ENCODE measurements around the gene RUNDC3A. TPM values are rescaled to one million over a fixed set of nuclear protein-coding genes. Genes with fewer than 3 reads are reported as not detected.

RUNDC3A gene
- total and polyA plus RNA-seq, 4 experiments from 2014 or later: 0.19 to 0.28 TPM; not detected in 2

DNA sequence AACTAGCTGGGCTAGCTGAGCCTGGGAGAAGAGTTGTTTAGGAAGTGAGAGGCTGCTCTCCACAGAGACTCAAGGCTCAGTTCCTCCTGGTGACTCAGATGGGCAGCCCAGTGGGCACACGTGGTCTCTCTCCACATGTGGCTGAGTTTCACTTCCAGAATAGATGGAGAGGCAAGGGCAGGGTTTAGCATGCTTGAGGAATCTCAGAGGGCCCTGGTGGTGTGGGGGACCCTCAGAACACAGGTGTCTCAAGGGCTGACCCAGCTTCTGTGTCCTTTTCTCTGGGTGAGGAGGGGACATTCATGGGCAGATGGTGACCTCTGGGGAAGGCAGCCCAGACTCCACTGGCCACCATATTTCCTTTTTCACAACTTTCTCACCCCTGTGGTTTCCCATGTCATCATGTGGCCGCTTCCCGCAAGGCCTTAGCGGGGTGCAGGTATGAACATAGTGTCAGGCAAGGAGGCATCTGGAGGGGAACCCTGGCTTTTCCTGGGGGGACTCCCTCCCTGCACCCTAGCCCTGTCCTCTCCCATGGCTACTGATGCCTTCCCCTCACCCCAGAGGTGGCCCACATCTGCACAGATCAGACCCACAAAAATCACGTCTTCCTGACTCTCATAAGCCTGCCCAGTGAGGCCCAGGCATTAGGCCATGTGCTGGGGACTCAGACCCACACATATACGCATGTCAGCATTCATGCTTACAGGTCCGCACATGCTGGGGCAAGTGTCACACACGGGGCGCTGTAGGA is 40.0 kb downstream of the RUNDC3A start:
- Histone ChIP-seq H3K4me3 (ENCODE audit: low read length in 2 of 2) (no peak overlapping the region), H3K4me1 (ENCODE audit: insufficient read depth, low read length) (peaks cover 10% of the 10 kb centered on the region), H3K9me3 (ENCODE audit: control insufficient read depth in 1 of 2, low read length in 2 of 2) (no peaks in the 10 kb centered on the region), H3K27me3 (ENCODE audit: insufficient read depth, low read length) (no peaks in the 10 kb centered on the region), H3K27ac (ENCODE audit: low read depth, low read length) (no peak overlapping the region), H3K36me3 (ENCODE audit: insufficient read depth, low read length) (no peaks in the 10 kb centered on the region)
- intact Hi-C loops (cut with micrococcal nuclease): no loop called here
- DNase-seq: no peak
- H3K4me3 Mint-ChIP-seq: no peak overlapping the region
- ChIA-PET POLR2A (ENCODE audit: partially characterized antibody) (interaction anchor here (0.6 to 1.2 kb wide), 3 partner anchors 127 to 136 kb away, joined by 3 read pairs; no protein-coding TSS in a partner anchor), CTCF (ENCODE audit: partially characterized antibody) (interaction anchor here (0.8 to 2.2 kb wide), 3 partner anchors 10 to 138 kb away, joined by 3 to 7 read pairs (median 5); no protein-coding TSS in a partner anchor)
- no peaks in the 10 kb centered on the region for H3K9me3 Mint-ChIP-seq
- no peaks in the 10 kb centered on the region for H3K27me3 Mint-ChIP-seq
- peak overlapping the region in 4 of 7 donors; percentile 8 to 71 (median 44) for H3K27ac Mint-ChIP-seq
- peaks cover 13 to 35% (median 24%) of the 10 kb centered on the region in 4 donors for H3K4me1 Mint-ChIP-seq
- peaks cover 3 to 10% of the 10 kb centered on the region in 2 donors for H3K36me3 Mint-ChIP-seq

DNA sequence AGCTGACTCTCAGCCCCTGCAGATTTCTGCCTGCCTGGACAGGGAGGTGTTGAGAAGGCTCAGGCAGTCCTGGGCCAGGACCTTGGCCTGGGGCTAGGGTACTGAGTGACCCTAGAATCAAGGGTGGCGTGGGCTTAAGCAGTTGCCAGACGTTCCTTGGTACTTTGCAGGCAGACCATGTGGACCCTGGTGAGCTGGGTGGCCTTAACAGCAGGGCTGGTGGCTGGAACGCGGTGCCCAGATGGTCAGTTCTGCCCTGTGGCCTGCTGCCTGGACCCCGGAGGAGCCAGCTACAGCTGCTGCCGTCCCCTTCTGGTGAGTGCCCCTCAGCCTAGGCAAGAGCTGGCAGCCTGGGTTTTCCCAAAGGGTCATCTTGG is 40.6 kb downstream of the RUNDC3A start:
- intact Hi-C loops (cut with micrococcal nuclease): no loop called here
- POLR2A ChIA-PET (ENCODE audit: partially characterized antibody): interaction anchor here (1.0 to 1.5 kb wide), 2 partner anchors 128 to 137 kb away, joined by 3 to 5 read pairs; no protein-coding TSS in a partner anchor

DNA sequence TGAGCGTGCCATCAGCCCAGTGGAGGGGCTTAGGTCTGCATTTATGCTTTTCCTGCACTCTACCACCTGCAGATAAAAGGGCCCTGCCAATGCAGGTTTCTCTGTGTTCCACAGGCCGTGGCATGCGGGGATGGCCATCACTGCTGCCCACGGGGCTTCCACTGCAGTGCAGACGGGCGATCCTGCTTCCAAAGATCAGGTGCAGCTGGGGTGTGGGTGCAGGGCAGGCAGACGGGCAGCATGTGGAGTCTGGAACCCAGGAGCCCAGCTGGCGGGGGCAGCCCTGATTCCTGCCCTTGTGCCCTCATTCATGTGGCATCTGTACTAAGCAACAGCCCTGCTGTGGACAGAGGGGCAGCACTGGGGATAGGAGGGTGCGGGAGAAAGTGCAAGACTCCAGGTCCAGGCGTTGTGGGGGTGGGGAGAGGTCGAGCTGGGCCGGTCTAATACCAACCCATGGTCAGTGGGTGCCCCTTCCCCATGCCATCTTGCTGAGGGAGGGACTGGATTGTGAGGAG is 41.2 kb downstream of the RUNDC3A start:
- CTCF ChIA-PET (ENCODE audit: partially characterized antibody): interaction anchor here (0.6 to 3.1 kb wide), 10 partner anchors 8 to 147 kb away, joined by 3 to 19 read pairs (median 4); partner anchors contain the start of gene FAM171A2
- intact Hi-C loops (cut with micrococcal nuclease): no loop called here

More for the DNA sequence above, 40.6 kb downstream of the RUNDC3A start:
- CTCF ChIA-PET (ENCODE audit: partially characterized antibody): interaction anchor here (0.6 to 3.0 kb wide), 4 partner anchors 10 to 19 kb away, joined by 3 to 9 read pairs (median 4); partner anchors contain the start of gene FAM171A2
- Histone ChIP-seq H3K27ac (ENCODE audit: low read depth, low read length) (no peak overlapping the region), H3K27me3 (ENCODE audit: insufficient read depth, low read length) (no peaks in the 10 kb centered on the region), H3K4me3 (ENCODE audit: low read length in 2 of 2) (no peak overlapping the region), H3K4me1 (ENCODE audit: insufficient read depth, low read length) (peaks cover 10% of the 10 kb centered on the region), H3K36me3 (ENCODE audit: insufficient read depth, low read length) (no peaks in the 10 kb centered on the region), H3K9me3 (ENCODE audit: control insufficient read depth in 1 of 2, low read length in 2 of 2) (no peaks in the 10 kb centered on the region)
- peaks cover 13 to 34% (median 22%) of the 10 kb centered on the region in 4 donors for H3K4me1 Mint-ChIP-seq
- no peak overlapping the region for H3K4me3 Mint-ChIP-seq
- no peaks in the 10 kb centered on the region for H3K27me3 Mint-ChIP-seq
- DNase-seq: no peak
- H3K9me3 Mint-ChIP-seq: no peaks in the 10 kb centered on the region
- H3K36me3 Mint-ChIP-seq: peaks cover 3 to 10% of the 10 kb centered on the region in 2 donors
- H3K27ac Mint-ChIP-seq: no peak overlapping the region

DNA sequence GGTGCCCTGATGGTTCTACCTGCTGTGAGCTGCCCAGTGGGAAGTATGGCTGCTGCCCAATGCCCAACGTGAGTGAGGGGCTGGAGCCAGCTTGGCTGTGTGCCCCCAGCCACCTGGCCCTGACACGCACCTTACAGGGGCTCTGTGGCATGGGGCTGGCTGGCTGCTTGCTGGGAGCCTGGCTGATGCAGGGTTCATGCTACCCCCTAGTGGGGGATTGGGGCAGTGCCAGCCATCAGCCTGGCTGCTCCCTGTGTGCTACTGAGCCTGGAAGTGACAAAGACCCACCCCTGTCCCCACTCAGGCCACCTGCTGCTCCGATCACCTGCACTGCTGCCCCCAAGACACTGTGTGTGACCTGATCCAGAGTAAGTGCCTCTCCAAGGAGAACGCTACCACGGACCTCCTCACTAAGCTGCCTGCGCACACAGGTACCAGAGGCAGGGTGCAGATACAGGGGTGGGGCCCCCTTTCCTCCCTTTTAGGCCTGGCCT is 42.4 kb downstream of the RUNDC3A start:
- H3K36me3 Mint-ChIP-seq: peaks cover 3 to 5% of the 10 kb centered on the region in 2 donors
- Histone ChIP-seq H3K4me1 (ENCODE audit: insufficient read depth, low read length) (peaks cover 7% of the 10 kb centered on the region), H3K9me3 (ENCODE audit: control insufficient read depth in 1 of 2, low read length in 2 of 2) (no peaks in the 10 kb centered on the region), H3K4me3 (ENCODE audit: low read length in 2 of 2) (no peak overlapping the region), H3K36me3 (ENCODE audit: insufficient read depth, low read length) (no peaks in the 10 kb centered on the region), H3K27ac (ENCODE audit: low read depth, low read length) (no peak overlapping the region), H3K27me3 (ENCODE audit: insufficient read depth, low read length) (no peaks in the 10 kb centered on the region)
- no peaks in the 10 kb centered on the region for H3K9me3 Mint-ChIP-seq
- CTCF ChIA-PET (ENCODE audit: partially characterized antibody): interaction anchor here (1.1 to 4.9 kb wide), 11 partner anchors 8 to 148 kb away, joined by 3 to 26 read pairs (median 5); partner anchors contain the start of gene FAM171A2
- peak in 4 of 5 donors; percentile 63 to 70 (median 64) for DNase-seq
- POLR2A ChIA-PET (ENCODE audit: partially characterized antibody): interaction anchor here (0.8 to 1.6 kb wide), 5 partner anchors 24 to 165 kb away, joined by 3 to 6 read pairs (median 5); partner anchors contain the start of gene TMUB2
- no peaks in the 10 kb centered on the region for H3K27me3 Mint-ChIP-seq
- peak overlapping the region in 1 of 7 donors; percentile 51 for H3K27ac Mint-ChIP-seq
- H3K4me1 Mint-ChIP-seq: peaks cover 9 to 19% (median 13%) of the 10 kb centered on the region in 4 donors
- peak overlapping the region in 1 of 8 donors; percentile 46 for H3K4me3 Mint-ChIP-seq
- intact Hi-C loops (cut with micrococcal nuclease): no loop called here

More for the DNA sequence above, 41.2 kb downstream of the RUNDC3A start:
- POLR2A ChIA-PET (ENCODE audit: partially characterized antibody): interaction anchor here (0.8 to 1.6 kb wide), 5 partner anchors 23 to 139 kb away, joined by 3 to 5 read pairs (median 5); no protein-coding TSS in a partner anchor
- H3K27ac Mint-ChIP-seq: no peak overlapping the region
- Histone ChIP-seq H3K4me1 (ENCODE audit: insufficient read depth, low read length) (peaks cover 10% of the 10 kb centered on the region), H3K9me3 (ENCODE audit: control insufficient read depth in 1 of 2, low read length in 2 of 2) (no peaks in the 10 kb centered on the region), H3K27me3 (ENCODE audit: insufficient read depth, low read length) (no peaks in the 10 kb centered on the region), H3K27ac (ENCODE audit: low read depth, low read length) (no peak overlapping the region), H3K4me3 (ENCODE audit: low read length in 2 of 2) (no peak overlapping the region), H3K36me3 (ENCODE audit: insufficient read depth, low read length) (no peaks in the 10 kb centered on the region)
- no peaks in the 10 kb centered on the region for H3K27me3 Mint-ChIP-seq
- H3K9me3 Mint-ChIP-seq: no peaks in the 10 kb centered on the region
- peaks cover 13 to 30% (median 22%) of the 10 kb centered on the region in 4 donors for H3K4me1 Mint-ChIP-seq
- DNase-seq: no peak
- H3K4me3 Mint-ChIP-seq: no peak overlapping the region
- H3K36me3 Mint-ChIP-seq: peaks cover 3 to 10% of the 10 kb centered on the region in 2 donors

DNA sequence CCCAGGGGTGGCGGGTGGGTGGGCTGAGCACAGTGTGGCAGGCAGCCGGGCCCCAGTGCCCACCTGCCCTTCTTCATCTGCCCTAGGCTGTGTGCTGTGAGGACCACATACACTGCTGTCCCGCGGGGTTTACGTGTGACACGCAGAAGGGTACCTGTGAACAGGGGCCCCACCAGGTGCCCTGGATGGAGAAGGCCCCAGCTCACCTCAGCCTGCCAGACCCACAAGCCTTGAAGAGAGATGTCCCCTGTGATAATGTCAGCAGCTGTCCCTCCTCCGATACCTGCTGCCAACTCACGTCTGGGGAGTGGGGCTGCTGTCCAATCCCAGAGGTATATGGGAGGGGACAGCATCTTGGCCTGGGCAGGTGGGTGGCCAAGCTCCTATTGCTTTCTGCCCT is 43.1 kb downstream of the RUNDC3A start:
- Histone ChIP-seq H3K27me3 (ENCODE audit: insufficient read depth, low read length) (no peaks in the 10 kb centered on the region), H3K4me3 (ENCODE audit: low read length in 2 of 2) (no peak overlapping the region), H3K9me3 (ENCODE audit: control insufficient read depth in 1 of 2, low read length in 2 of 2) (no peaks in the 10 kb centered on the region), H3K27ac (ENCODE audit: low read depth, low read length) (no peak overlapping the region), H3K4me1 (ENCODE audit: insufficient read depth, low read length) (peaks cover under 1% of the 10 kb centered on the region), H3K36me3 (ENCODE audit: insufficient read depth, low read length) (no peaks in the 10 kb centered on the region)
- ChIA-PET POLR2A (ENCODE audit: partially characterized antibody) (interaction anchor here (1.1 to 1.6 kb wide), 3 partner anchors 25 to 165 kb away, joined by 4 to 6 read pairs (median 5); partner anchors contain the start of gene TMUB2), CTCF (ENCODE audit: partially characterized antibody) (interaction anchor here (1.1 to 4.9 kb wide), 9 partner anchors 7 to 149 kb away, joined by 3 to 26 read pairs (median 5); partner anchors contain the start of gene FAM171A2)
- DNase-seq: no peak
- Mint-ChIP-seq H3K9me3 (no peaks in the 10 kb centered on the region), H3K27ac (no peak overlapping the region), H3K4me3 (no peak overlapping the region), H3K27me3 (no peaks in the 10 kb centered on the region), H3K4me1 (peaks cover 3 to 12% (median 7%) of the 10 kb centered on the region in 4 donors), H3K36me3 (peaks cover 3 to 4% of the 10 kb centered on the region in 2 donors)
- intact Hi-C loops (cut with micrococcal nuclease): no loop called here

DNA sequence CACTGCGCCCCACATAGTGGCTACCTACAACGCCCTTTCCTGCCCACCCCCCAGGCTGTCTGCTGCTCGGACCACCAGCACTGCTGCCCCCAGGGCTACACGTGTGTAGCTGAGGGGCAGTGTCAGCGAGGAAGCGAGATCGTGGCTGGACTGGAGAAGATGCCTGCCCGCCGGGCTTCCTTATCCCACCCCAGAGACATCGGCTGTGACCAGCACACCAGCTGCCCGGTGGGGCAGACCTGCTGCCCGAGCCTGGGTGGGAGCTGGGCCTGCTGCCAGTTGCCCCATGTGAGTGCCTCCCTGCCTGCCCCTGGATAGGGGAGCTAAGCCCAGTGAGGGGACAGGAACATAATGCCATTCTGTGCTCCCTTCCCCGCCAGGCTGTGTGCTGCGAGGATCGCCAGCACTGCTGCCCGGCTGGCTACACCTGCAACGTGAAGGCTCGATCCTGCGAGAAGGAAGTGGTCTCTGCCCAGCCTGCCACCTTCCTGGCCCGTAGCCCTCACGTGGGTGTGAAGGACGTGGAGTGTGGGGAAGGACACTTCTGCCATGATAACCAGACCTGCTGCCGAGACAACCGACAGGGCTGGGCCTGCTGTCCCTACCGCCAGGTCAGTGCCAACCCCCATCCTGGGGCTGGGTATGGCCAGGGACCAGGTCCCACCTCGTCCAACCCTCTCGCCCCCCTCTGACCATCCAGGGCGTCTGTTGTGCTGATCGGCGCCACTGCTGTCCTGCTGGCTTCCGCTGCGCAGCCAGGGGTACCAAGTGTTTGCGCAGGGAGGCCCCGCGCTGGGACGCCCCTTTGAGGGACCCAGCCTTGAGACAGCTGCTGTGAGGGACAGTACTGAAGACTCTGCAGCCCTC is 43.8 kb downstream of the RUNDC3A start:
- no peaks in the 10 kb centered on the region for H3K9me3 Mint-ChIP-seq
- no peaks in the 10 kb centered on the region for H3K4me1 ChIP-seq (ENCODE audit: insufficient read depth, low read length)
- H3K4me1 Mint-ChIP-seq: peaks cover 3 to 10% (median 6%) of the 10 kb centered on the region in 4 donors
- H3K27ac Mint-ChIP-seq: no peak overlapping the region
- H3K36me3 ChIP-seq (ENCODE audit: insufficient read depth, low read length): no peaks in the 10 kb centered on the region
- no peak for DNase-seq
- intact Hi-C loops (cut with micrococcal nuclease): no loop called here
- peaks cover 3 to 4% of the 10 kb centered on the region in 2 donors for H3K36me3 Mint-ChIP-seq
- no peaks in the 10 kb centered on the region for H3K9me3 ChIP-seq (ENCODE audit: control insufficient read depth in 1 of 2, low read length in 2 of 2)
- CTCF ChIA-PET (ENCODE audit: partially characterized antibody): interaction anchor here (1.1 to 4.9 kb wide), 7 partner anchors 7 to 149 kb away, joined by 3 to 26 read pairs (median 8); partner anchors contain the start of gene FAM171A2
- POLR2A ChIA-PET (ENCODE audit: partially characterized antibody): interaction anchor here (1.1 to 2.4 kb wide), 3 partner anchors 28 to 166 kb away, joined by 4 to 10 read pairs (median 5); partner anchors contain the start of genes SLC25A39 and TMUB2
- H3K4me3 Mint-ChIP-seq: peak overlapping the region in 3 of 8 donors; percentile 71 to 76 (median 74)
- no peaks in the 10 kb centered on the region for H3K27me3 ChIP-seq (ENCODE audit: insufficient read depth, low read length)
- no peak overlapping the region for H3K27ac ChIP-seq (ENCODE audit: low read depth, low read length)
- H3K27me3 Mint-ChIP-seq: no peaks in the 10 kb centered on the region
- H3K4me3 ChIP-seq (ENCODE audit: low read length in 2 of 2): no peak overlapping the region
